Lower lobe of right lung (tissue), 2 donors: ENCODE measurements around the gene COL4A2. TPM values are rescaled to one million over a fixed set of nuclear protein-coding genes. Genes with fewer than 3 reads are reported as not detected.

Experiments used
- ATAC-seq, 2 donors: fragments of 200-7000 bp; cut with Tn5 transposase; one replicate each; pipeline ENCODE4 v1.9.1; 2020 to 2022; ENCODE audit warnings: mild to moderate bottlenecking in 2 of 2, moderate library complexity in 2 of 2
- DNase-seq: peaks from one replicate; pipeline ENCODE4 v3.0.0-alpha.2; 2020
- H3K27ac ChIP-seq: fragments of 200-600 bp; one replicate; pipeline ENCODE4 v1.8.0; 2022
- H3K27me3 ChIP-seq: fragments of 200-600 bp; one replicate; pipeline ENCODE4 v1.8.0; 2022; ENCODE audit warnings: low read depth
- H3K36me3 ChIP-seq: fragments of 200-600 bp; one replicate; pipeline ENCODE4 v1.8.0; 2022; ENCODE audit warnings: mild to moderate bottlenecking
- H3K4me1 ChIP-seq: fragments of 200-600 bp; one replicate; pipeline ENCODE4 v1.8.0; 2022
- H3K4me3 ChIP-seq: fragments of 200-600 bp; one replicate; pipeline ENCODE4 v1.8.0; 2022; ENCODE audit warnings: mild to moderate bottlenecking
- H3K9me3 ChIP-seq: fragments of 200-600 bp; one replicate; pipeline ENCODE4 v1.8.0; 2022
- CTCF ChIP-seq: fragments of 200-600 bp; IDR thresholded peaks from one replicate; pipeline ENCODE4 v1.8.0; 2022; ENCODE audit warnings: antibody characterized with exemption, mild to moderate bottlenecking
- intact Hi-C: fragments of 100-400 bp; cut with DNase I; formaldehyde crosslinking; loops from one replicate; pipeline ENCODE4 v1.11.0; 2022
- total RNA-seq: library from RNA; stranded (reverse); fragmentation: NEBNext Ultra II Directional; extraction: Animal tissue kit (Norgen Biotek cat#: 25700); gene quantifications from one replicate; pipeline ENCODE4 v1.2.1, GENCODE V29; 2021
- donor health status: DM: no; HTN: yes; CAD: no; lungs with severe emphysema.

The COL4A2 gene
- total RNA-seq, 1 donor from 2014 or later = 185 TPM

- Histone ChIP-seq H3K27me3 (no peaks in the 10 kb centered on the region), H3K27ac (no peak overlapping the region), H3K4me1 (peaks cover 60% of the 10 kb centered on the region), H3K9me3 (no peaks in the 10 kb centered on the region), H3K4me3 (no peak overlapping the region), H3K36me3 (peaks cover 16% of the 10 kb centered on the region)
- ATAC-seq (no peak), DNase-seq (no peak)
- no peak for TF ChIP-seq CTCF
- intact Hi-C loops = no loop called here
These were observed 212.4 kb downstream of the COL4A2 start for GRCh38 chr13:110519506-110519905.

- Histone ChIP-seq H3K27ac (peak overlapping the region; percentile 72), H3K4me3 (no peak overlapping the region), H3K9me3 (no peaks in the 10 kb centered on the region), H3K36me3 (peaks cover 16% of the 10 kb centered on the region), H3K27me3 (no peaks in the 10 kb centered on the region), H3K4me1 (peaks cover 71% of the 10 kb centered on the region)
- DNase-seq (peak; percentile 85), ATAC-seq (peak; percentile 79 to 83)
- intact Hi-C loops = no loop called here
- TF ChIP-seq CTCF = no peak
These were observed 213.6 kb downstream of the COL4A2 start for GRCh38 chr13:110520431-110521295.

GRCh38 chr13:110521296-110521680 lies 214.2 kb downstream of the COL4A2 start:
- peaks cover 77% of the 10 kb centered on the region for H3K4me1 ChIP-seq
- no peaks in the 10 kb centered on the region for H3K27me3 ChIP-seq
- ATAC-seq (no peak), DNase-seq (no peak)
- H3K36me3 ChIP-seq = peaks cover 16% of the 10 kb centered on the region
- H3K27ac ChIP-seq = peak overlapping the region; percentile 72
- no peaks in the 10 kb centered on the region for H3K9me3 ChIP-seq
- intact Hi-C loops = no loop called here
- TF ChIP-seq CTCF = no peak
- no peak overlapping the region for H3K4me3 ChIP-seq

- DNase-seq (peak; percentile 68), ATAC-seq (peak in 1 of 2 donors; percentile 29)
- intact Hi-C loops = no loop called here
- no peak for TF ChIP-seq CTCF
- Histone ChIP-seq H3K9me3 (no peaks in the 10 kb centered on the region), H3K4me3 (no peak overlapping the region), H3K27me3 (no peaks in the 10 kb centered on the region), H3K36me3 (peaks cover 16% of the 10 kb centered on the region), H3K27ac (peak overlapping the region; percentile 72), H3K4me1 (peaks cover 82% of the 10 kb centered on the region)
These were observed 214.9 kb downstream of the COL4A2 start for GRCh38 chr13:110521946-110522345.

GRCh38 chr13:110522721-110523120 lies 215.6 kb downstream of the COL4A2 start:
- ATAC-seq (no peak), DNase-seq (no peak)
- Histone ChIP-seq H3K9me3 (no peaks in the 10 kb centered on the region), H3K4me3 (no peak overlapping the region), H3K27ac (no peak overlapping the region), H3K4me1 (peaks cover 82% of the 10 kb centered on the region), H3K36me3 (peaks cover 16% of the 10 kb centered on the region), H3K27me3 (no peaks in the 10 kb centered on the region)
- intact Hi-C loops = no loop called here
- TF ChIP-seq CTCF = no peak
